Neural crest cell (in vitro differentiated cells): Measurements from ENCODE around the gene KLHL40. TPM values are rescaled to one million over a fixed set of nuclear protein-coding genes. Genes with fewer than 3 reads are reported as not detected.

ENCODE experiments used
- DNase-seq: peaks from one replicate; pipeline ENCODE4 v3.0.0; 2021; ENCODE audit warnings: low read depth, mixed read lengths, low spot score
- H3K27ac Mint-ChIP-seq: one replicate; pipeline ENCODE4 v1.8.0; 2021; ENCODE audit warnings: mild to moderate bottlenecking, mixed read lengths; ENCODE audit not compliant: unreplicated experiment
- H3K27me3 Mint-ChIP-seq: 2 replicates; pipeline ENCODE4 v1.8.0; 2021; ENCODE audit warnings: low read depth, mild to moderate bottlenecking, mixed read lengths
- H3K36me3 Mint-ChIP-seq: 2 replicates; pipeline ENCODE4 v1.8.0; 2021; ENCODE audit warnings: low read depth, mild to moderate bottlenecking, mixed read lengths
- H3K4me1 Mint-ChIP-seq: 2 replicates; pipeline ENCODE4 v1.8.0; 2021; ENCODE audit warnings: mixed read lengths
- H3K4me3 Mint-ChIP-seq: one replicate; pipeline ENCODE4 v1.8.0; 2021; ENCODE audit warnings: mild to moderate bottlenecking, mixed read lengths
- H3K9me3 Mint-ChIP-seq: 2 replicates; pipeline ENCODE4 v1.8.0; 2021; ENCODE audit warnings: mixed read lengths
- total RNA-seq: library from RNA; stranded (reverse); gene quantifications from 2 replicates; pipeline ENCODE4 v1.2.1, GENCODE V29; 2021
- TF ChIP-seq, protein P1 (sequence below): fragments of 200-600 bp; sonication (generic); conservative IDR thresholded peaks from 2 replicates; pipeline ENCODE4 v1.5.0; 2021; ENCODE audit warnings: antibody characterized with exemption, mild to moderate bottlenecking

KLHL40 gene
- total RNA-seq, 1 donor from 2014 or later: not detected

DNA sequence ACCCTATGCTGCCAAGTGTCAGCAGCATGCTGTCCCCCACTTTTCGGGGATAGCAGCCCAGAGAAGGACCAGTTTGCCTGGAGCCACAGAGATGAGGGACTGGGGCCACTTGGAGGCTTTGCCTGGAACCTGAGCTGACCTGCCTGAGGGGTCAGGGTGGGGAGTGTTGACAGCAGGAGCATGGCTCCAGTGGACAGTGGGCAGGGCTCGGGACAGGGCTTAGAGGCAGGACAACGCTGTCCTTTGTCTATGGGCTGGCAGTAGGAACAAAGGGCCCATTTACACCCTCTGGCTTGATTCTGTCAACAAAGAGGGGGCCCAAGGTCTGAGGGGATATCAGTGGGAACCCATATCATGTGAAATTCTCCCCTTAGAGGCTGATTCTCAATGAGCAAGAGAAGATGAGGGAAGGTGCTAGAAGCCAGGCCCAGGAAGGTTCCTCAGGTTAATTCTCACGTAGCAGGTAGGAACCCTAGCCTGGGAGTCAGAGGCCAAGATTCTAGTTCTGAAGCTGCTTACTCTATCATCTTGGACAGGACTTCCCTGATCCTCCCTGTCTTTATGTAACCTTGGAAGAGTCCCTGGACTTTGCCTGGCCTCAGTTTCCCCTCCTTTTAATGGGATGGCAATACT is 47.0 kb downstream of the KLHL40 start:
- Mint-ChIP-seq H3K27ac (peak overlapping the region; percentile 93), H3K27me3 (peaks cover 2% of the 10 kb centered on the region), H3K4me3 (peak overlapping the region; percentile 69)

DNA sequence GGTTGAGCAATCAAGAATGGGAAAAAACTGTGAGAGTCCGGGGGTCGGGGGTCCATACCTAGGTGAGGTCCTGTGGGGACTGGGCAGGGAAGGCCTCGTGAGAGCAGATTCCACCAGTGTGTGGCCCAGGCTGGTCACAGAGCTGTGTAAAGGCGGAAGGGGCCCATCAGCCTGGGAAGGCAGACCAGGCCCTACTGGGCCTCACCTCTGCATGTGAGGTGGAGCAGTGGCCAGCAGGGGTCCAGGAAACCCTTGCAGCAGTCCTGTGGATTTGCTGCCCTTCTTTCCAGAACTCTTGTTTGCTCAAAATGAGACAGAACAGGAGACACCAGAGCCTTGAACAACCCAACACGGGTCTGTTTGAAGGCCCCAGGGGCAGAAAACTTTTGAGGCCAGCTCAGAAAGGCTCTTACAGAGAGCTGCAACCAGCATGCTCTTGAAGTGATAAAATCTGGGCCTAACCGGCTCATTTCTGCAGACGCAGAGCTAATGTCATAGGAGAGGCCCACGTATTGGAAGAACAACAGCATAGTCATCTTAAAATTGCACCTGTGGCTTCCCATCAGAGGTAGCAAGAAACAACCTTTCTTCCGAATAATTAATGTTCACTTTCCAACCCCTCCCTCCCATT is 47.6 kb downstream of the KLHL40 start:
- H3K27me3 Mint-ChIP-seq: peaks cover 2% of the 10 kb centered on the region
- H3K27ac Mint-ChIP-seq: peak overlapping the region; percentile 93
- H3K36me3 Mint-ChIP-seq: no peaks in the 10 kb centered on the region
- TF ChIP-seq, protein P1, sequence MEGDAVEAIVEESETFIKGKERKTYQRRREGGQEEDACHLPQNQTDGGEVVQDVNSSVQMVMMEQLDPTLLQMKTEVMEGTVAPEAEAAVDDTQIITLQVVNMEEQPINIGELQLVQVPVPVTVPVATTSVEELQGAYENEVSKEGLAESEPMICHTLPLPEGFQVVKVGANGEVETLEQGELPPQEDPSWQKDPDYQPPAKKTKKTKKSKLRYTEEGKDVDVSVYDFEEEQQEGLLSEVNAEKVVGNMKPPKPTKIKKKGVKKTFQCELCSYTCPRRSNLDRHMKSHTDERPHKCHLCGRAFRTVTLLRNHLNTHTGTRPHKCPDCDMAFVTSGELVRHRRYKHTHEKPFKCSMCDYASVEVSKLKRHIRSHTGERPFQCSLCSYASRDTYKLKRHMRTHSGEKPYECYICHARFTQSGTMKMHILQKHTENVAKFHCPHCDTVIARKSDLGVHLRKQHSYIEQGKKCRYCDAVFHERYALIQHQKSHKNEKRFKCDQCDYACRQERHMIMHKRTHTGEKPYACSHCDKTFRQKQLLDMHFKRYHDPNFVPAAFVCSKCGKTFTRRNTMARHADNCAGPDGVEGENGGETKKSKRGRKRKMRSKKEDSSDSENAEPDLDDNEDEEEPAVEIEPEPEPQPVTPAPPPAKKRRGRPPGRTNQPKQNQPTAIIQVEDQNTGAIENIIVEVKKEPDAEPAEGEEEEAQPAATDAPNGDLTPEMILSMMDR: peak; percentile 38
- H3K4me1 Mint-ChIP-seq: peaks cover 42% of the 10 kb centered on the region
- H3K4me3 Mint-ChIP-seq: peak overlapping the region; percentile 69
- no peak for DNase-seq
- H3K9me3 Mint-ChIP-seq: peaks cover 2% of the 10 kb centered on the region

More for the DNA sequence above, 47.0 kb downstream of the KLHL40 start:
- TF ChIP-seq, protein P1: no peak
- peaks cover 2% of the 10 kb centered on the region for H3K9me3 Mint-ChIP-seq
- peaks cover 49% of the 10 kb centered on the region for H3K4me1 Mint-ChIP-seq
- DNase-seq: peak; percentile 35
- H3K36me3 Mint-ChIP-seq: no peaks in the 10 kb centered on the region

GRCh38 chr3:42733501-42734262 is 48.3 kb downstream of the KLHL40 start:
- Mint-ChIP-seq H3K27me3 (no peaks in the 10 kb centered on the region), H3K36me3 (no peaks in the 10 kb centered on the region), H3K9me3 (no peaks in the 10 kb centered on the region), H3K4me3 (no peak overlapping the region), H3K27ac (no peak overlapping the region), H3K4me1 (peaks cover 39% of the 10 kb centered on the region)
- no peak for DNase-seq
- TF ChIP-seq, protein P1: no peak

DNA sequence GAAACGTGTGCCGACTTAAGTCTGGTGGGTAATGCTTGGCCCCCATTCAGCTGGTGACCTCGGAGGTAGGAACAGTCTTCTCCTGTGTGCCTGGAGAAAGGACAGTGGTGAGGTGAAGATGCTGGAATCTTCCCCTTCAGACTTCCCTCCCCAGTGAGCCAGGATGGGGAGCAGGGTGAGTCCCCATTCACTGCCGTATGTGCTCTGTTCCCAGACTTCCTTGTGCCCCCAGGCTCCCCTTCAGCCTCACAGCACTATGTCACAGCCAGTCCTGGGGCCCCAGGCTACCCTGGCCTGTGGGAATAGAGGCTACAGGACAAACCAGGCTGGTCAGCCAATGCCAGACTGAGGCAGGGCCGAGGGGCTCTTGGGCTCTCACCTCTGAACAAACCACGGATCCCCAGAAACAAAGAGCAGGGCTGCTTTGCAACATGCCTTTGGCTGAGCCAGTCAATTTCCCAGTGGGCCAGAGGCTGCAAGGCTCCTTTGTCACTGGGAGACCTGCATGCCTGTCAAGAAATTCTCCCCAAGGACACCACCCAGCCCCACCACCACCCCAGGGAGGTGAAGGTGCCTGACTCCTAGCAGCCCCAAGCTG is 49.0 kb downstream of the KLHL40 start:
- H3K27me3 Mint-ChIP-seq: no peaks in the 10 kb centered on the region
- H3K27ac Mint-ChIP-seq: no peak overlapping the region
- no peak overlapping the region for H3K4me3 Mint-ChIP-seq
- H3K4me1 Mint-ChIP-seq: peaks cover 39% of the 10 kb centered on the region
- no peaks in the 10 kb centered on the region for H3K36me3 Mint-ChIP-seq
- TF ChIP-seq, protein P1: no peak
- DNase-seq: no peak
- H3K9me3 Mint-ChIP-seq: no peaks in the 10 kb centered on the region

DNA sequence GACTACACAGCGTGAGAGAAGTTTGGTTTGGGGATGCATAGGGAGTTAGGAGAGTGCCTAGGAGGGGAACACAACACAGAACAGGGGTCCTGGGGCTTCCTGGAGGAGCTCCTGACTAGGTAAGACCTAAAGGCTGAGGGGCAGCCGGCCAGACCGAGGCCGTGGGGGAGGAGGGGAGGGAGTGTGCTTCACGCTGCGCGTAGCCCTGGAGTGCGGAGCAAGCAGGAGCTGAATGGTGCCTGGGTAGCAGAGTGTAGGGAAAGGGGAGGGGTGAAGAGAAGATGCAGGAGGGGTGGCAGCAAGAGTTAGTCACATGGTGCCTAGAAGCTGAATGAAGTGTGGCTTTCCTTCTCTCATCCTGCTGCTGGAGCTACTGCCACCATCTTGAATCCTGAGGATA is 49.7 kb downstream of the KLHL40 start:
- peaks cover 36% of the 10 kb centered on the region for H3K4me1 Mint-ChIP-seq
- DNase-seq: no peak
- no peaks in the 10 kb centered on the region for H3K9me3 Mint-ChIP-seq
- H3K36me3 Mint-ChIP-seq: no peaks in the 10 kb centered on the region
- TF ChIP-seq, protein P1: no peak
- no peak overlapping the region for H3K27ac Mint-ChIP-seq
- no peaks in the 10 kb centered on the region for H3K27me3 Mint-ChIP-seq
- no peak overlapping the region for H3K4me3 Mint-ChIP-seq
